IMR-90 (cell line): Measurements from ENCODE around the gene THADA. TPM values are rescaled to one million over a fixed set of nuclear protein-coding genes. Genes with fewer than 3 reads are reported as not detected.

Source experiments
- ATAC-seq: fragments of 200-7000 bp; cut with Tn5 transposase; 2 replicates; pipeline ENCODE4 v1.9.1; 2020; ENCODE audit warnings: low read depth, mild to moderate bottlenecking, moderate library complexity
- BruUV-seq: library from RNA; stranded (reverse); fragments of 400-500 nt; replicated peaks from 2 replicates; lab custom pipeline; 2021; lab: Mats Ljungman, UMichigan
- CTCF ChIA-PET: fragments of 300-600 bp; formaldehyde crosslinking; extraction: SDS; loops from one replicate; lab custom pipeline; 2021; ENCODE audit warnings: antibody characterized with exemption; lab: Yijun Ruan, JAX
- POLR2A ChIA-PET: fragments of 300-600 bp; sonication (Branson Sonifier 250); formaldehyde crosslinking; loops from one replicate; lab custom pipeline; 2022; ENCODE audit warnings: antibody characterized with exemption; ENCODE audit not compliant: unreplicated experiment; lab: Charles Lee
- DNase-seq: peaks from one replicate; pipeline ENCODE4 v3.0.0; 2013
- H2AFZ ChIP-seq: replicated peaks from 2 replicates; pipeline ENCODE3; 2013; ENCODE audit warnings: low read length, mild to moderate bottlenecking; ENCODE audit not compliant: poor library complexity
- H2AK5ac ChIP-seq: 2 replicates; pipeline ENCODE4 v1.6.1; 2013; ENCODE audit warnings: low read depth, low read length, inconsistent platforms
- H2AK9ac ChIP-seq: replicated peaks from 2 replicates; pipeline ENCODE3; 2013; ENCODE audit warnings: mild to moderate bottlenecking, low read depth, low read length, moderate library complexity; ENCODE audit not compliant: poor library complexity
- H2BK120ac ChIP-seq: 2 replicates; pipeline ENCODE4 v1.6.1; 2013; ENCODE audit warnings: low read depth, low read length, inconsistent platforms
- H2BK15ac ChIP-seq: 3 replicates; pipeline ENCODE4 v1.6.1; 2013; ENCODE audit warnings: low read depth, low read length, inconsistent platforms
- H2BK20ac ChIP-seq: 2 replicates; pipeline ENCODE4 v1.6.1; 2013; ENCODE audit warnings: low read depth, mild to moderate bottlenecking, inconsistent platforms, low read length, moderate library complexity
- H2BK5ac ChIP-seq: 2 replicates; pipeline ENCODE4 v1.6.1; 2013; ENCODE audit warnings: mild to moderate bottlenecking, low read depth, low read length, inconsistent platforms; ENCODE audit not compliant: poor library complexity, severe bottlenecking
- H3K14ac ChIP-seq: replicated peaks from 2 replicates; pipeline ENCODE4 v1.6.1; 2013; ENCODE audit warnings: low read depth, low read length, inconsistent platforms
- H3K18ac ChIP-seq: 2 replicates; pipeline ENCODE4 v1.6.1; 2013; ENCODE audit warnings: low read depth, low read length, control low read depth
- H3K23ac ChIP-seq: 2 replicates; pipeline ENCODE4 v1.6.1; 2013; ENCODE audit warnings: low read depth, low read length, inconsistent platforms
- H3K27ac ChIP-seq: 2 replicates; pipeline ENCODE4 v1.5.1; 2013; ENCODE audit warnings: mild to moderate bottlenecking, control low read depth, low read length; ENCODE audit not compliant: insufficient read depth
- H3K27me3 ChIP-seq: 2 replicates; pipeline ENCODE4 v1.6.1; 2013; ENCODE audit warnings: low read length; ENCODE audit not compliant: control insufficient read depth, insufficient read depth
- H3K36me3 ChIP-seq: 2 replicates; pipeline ENCODE4 v1.6.1; 2013; ENCODE audit warnings: low read length, mixed read lengths; ENCODE audit not compliant: control insufficient read depth, insufficient read depth
- H3K4ac ChIP-seq: 2 replicates; pipeline ENCODE4 v1.6.1; 2013; ENCODE audit warnings: low read depth, low read length, inconsistent platforms
- H3K4me1 ChIP-seq: 2 replicates; pipeline ENCODE4 v1.6.1; 2013; ENCODE audit warnings: low read length, mixed read lengths; ENCODE audit not compliant: control insufficient read depth, insufficient read depth
- H3K4me2 ChIP-seq: 2 replicates; pipeline ENCODE4 v1.6.1; 2013; ENCODE audit warnings: low read depth, mild to moderate bottlenecking, control low read depth, low read length, moderate library complexity
- H3K4me3 ChIP-seq: 2 replicates; pipeline ENCODE4 v1.5.1; 2013; ENCODE audit warnings: low read depth, mild to moderate bottlenecking, control low read depth, low read length, moderate library complexity; ENCODE audit not compliant: insufficient read depth
- H3K56ac ChIP-seq: 2 replicates; pipeline ENCODE4 v1.6.1; 2013; ENCODE audit warnings: low read length, inconsistent platforms; ENCODE audit not compliant: insufficient read depth; ENCODE audit errors: extremely low read depth
- H3K79me1 ChIP-seq, 2 experiments: 2 replicates each; pipeline ENCODE4 v1.6.1; 2013; ENCODE audit warnings: low read length in 2 of 2, inconsistent platforms in 1 of 2, low read depth in 1 of 2
- H3K9ac ChIP-seq: 2 replicates; pipeline ENCODE4 v1.6.1; 2013; ENCODE audit warnings: low read depth, low read length, control low read depth
- H3K9me1 ChIP-seq: 2 replicates; pipeline ENCODE4 v1.6.1; 2013; ENCODE audit warnings: low read length, inconsistent platforms; ENCODE audit not compliant: insufficient read depth
- H3K9me3 ChIP-seq: 2 replicates; pipeline ENCODE4 v1.6.1; 2013; ENCODE audit warnings: low read length; ENCODE audit not compliant: control insufficient read depth, insufficient read depth
- H4K20me1 ChIP-seq: 2 replicates; pipeline ENCODE4 v1.6.1; 2013; ENCODE audit warnings: low read length, inconsistent platforms; ENCODE audit not compliant: insufficient read depth
- H4K5ac ChIP-seq: 2 replicates; pipeline ENCODE4 v1.6.1; 2013; ENCODE audit warnings: mild to moderate bottlenecking, low read depth, low read length, control low read depth
- H4K8ac ChIP-seq, 2 experiments: 2 replicates each; pipeline ENCODE4 v1.6.1; 2013; ENCODE audit warnings: low read depth in 2 of 2, low read length in 2 of 2, control low read depth in 1 of 2, inconsistent platforms in 1 of 2
- H4K91ac ChIP-seq: 2 replicates; pipeline ENCODE4 v1.6.1; 2013; ENCODE audit warnings: low read depth, low read length, inconsistent platforms; ENCODE audit not compliant: insufficient read depth
- BHLHE40 ChIP-seq: fragments of 150-350 bp; IDR thresholded peaks from 2 replicates; pipeline ENCODE4 v1.6.1; 2016; ENCODE audit warnings: mild to moderate bottlenecking, low read depth, low read length
- FOS ChIP-seq: fragments of 150-350 bp; IDR thresholded peaks from 2 replicates; pipeline ENCODE4 v1.6.1; 2016; ENCODE audit warnings: low read depth, low read length
- MAZ ChIP-seq: IDR thresholded peaks from 2 replicates; pipeline ENCODE4 v1.6.1; 2012; ENCODE audit warnings: low read depth, mild to moderate bottlenecking, low read length, improper control_type of control experiment, moderate library complexity, borderline replicate concordance
- NFE2L2 ChIP-seq: fragments of 150-350 bp; IDR thresholded peaks from 2 replicates; pipeline ENCODE4 v1.6.1; 2016; ENCODE audit warnings: low read depth, mild to moderate bottlenecking, low read length
- POLR2A ChIP-seq: IDR thresholded peaks from 2 replicates; pipeline ENCODE4 v1.6.1; 2012; ENCODE audit warnings: mild to moderate bottlenecking, low read depth, low read length
- RCOR1 ChIP-seq: IDR thresholded peaks from 2 replicates; pipeline ENCODE4 v1.6.1; 2012; ENCODE audit warnings: mild to moderate bottlenecking, low read length, improper control_type of control experiment; ENCODE audit not compliant: insufficient replicate concordance
- RFX5 ChIP-seq: IDR thresholded peaks from 2 replicates; pipeline ENCODE4 v1.8.0; 2012; ENCODE audit warnings: low read depth, mild to moderate bottlenecking, low read length, moderate library complexity
- WGBS, 2 experiments: methylation state at CpG; one replicate each; pipeline versions ENCODE4 v1.1.5 to v1.1.7; 2013; ENCODE audit warnings: missing lambda C conversion rate in 2 of 2; ENCODE audit not compliant: insufficient read length in 1 of 2; ENCODE audit errors: extremely low coverage in 2 of 2; 5-methylcytosine and 5-hydroxymethylcytosine counted together
- dilution Hi-C: fragments of 300-500 bp; cut with HindIII; formaldehyde crosslinking; loops from one replicate; pipeline ENCODE4 v1.14.3; 2018; ENCODE audit warnings: low sequenced_read_pairs; ENCODE audit not compliant: unreplicated experiment
- in situ Hi-C: fragments of 300-500 bp; cut with MboI; formaldehyde crosslinking; loops from 3 replicates; pipeline ENCODE4 v1.14.3; 2019; ENCODE audit warnings: low sequenced_read_pairs, inconsistent platforms, mixed read lengths
- intact Hi-C: fragments of 100-400 bp; cut with micrococcal nuclease; formaldehyde crosslinking; loops from 2 replicates; pipeline ENCODE4 v1.10.0; 2022
- polyA plus RNA-seq, 3 experiments: library from polyadenylated mRNA; depleted of rRNA; stranded (reverse); fragments of >200 nt; gene quantifications; 2 replicates each; pipeline ENCODE4 v1.2.3, GENCODE V29; 2012; ENCODE audit warnings: low replicate concordance in 1 of 3
- total RNA-seq: library from RNA; depleted of rRNA; stranded (reverse); fragments of >200 nt; gene quantifications from 2 replicates; pipeline ENCODE4 v1.2.3, GENCODE V29; 2012
- TF ChIP-seq, protein P1 (sequence below): fragments of 150-350 bp; IDR thresholded peaks from 2 replicates; pipeline ENCODE4 v1.6.1; 2017; ENCODE audit warnings: mild to moderate bottlenecking, antibody characterized with exemption, low read length, low read depth
- TF ChIP-seq, protein P2 (sequence below): conservative IDR thresholded peaks from 2 replicates; pipeline ENCODE4 v1.5.1; 2012; ENCODE audit warnings: mild to moderate bottlenecking, low read depth, low read length, improper control_type of control experiment

Gene THADA
- total and polyA plus RNA-seq, 2 of the 4 experiments (the other 2 are of a cell fraction): 10.5 to 21.3 TPM

DNA sequence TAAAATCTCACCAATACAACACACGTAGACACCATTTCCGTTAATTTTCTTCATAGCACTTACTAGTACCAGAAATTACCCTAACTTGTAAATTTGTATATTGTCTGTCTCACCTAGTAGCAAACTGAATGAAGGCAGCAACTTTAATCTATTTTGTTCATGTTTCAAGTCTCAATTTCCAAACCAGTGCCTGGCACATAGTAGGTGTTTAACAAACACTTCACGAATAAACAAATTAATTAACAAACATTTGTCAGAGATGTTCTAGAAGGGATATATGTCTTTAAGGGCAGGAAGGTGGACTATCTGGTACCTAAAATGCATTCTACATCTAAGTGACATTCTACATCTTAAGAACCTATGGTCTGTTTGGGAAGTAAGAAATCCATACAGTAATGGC, 963 bp downstream of the THADA start:
- Histone ChIP-seq H3K36me3 (peaks cover 5% of the 10 kb centered on the region; the same call in 1 of the 2 replicates), H4K91ac (no peak overlapping the region), H2AK9ac (no peak overlapping the region), H3K4me1 (no peaks in the 10 kb centered on the region), H2AFZ (no peak overlapping the region), H2BK15ac (no peak overlapping the region), H3K27ac (no peak overlapping the region), H4K20me1 (no peaks in the 10 kb centered on the region), H2BK120ac (no peak overlapping the region), H4K5ac (no peak overlapping the region), H3K9me1 (peaks cover 3% of the 10 kb centered on the region; the same call in 1 of the 2 replicates), H3K14ac (no peak overlapping the region), H3K56ac (no peak overlapping the region), H3K79me1 (peaks cover 14 to 31% of the 10 kb centered on the region in 2 experiments), H3K9me3 (no peaks in the 10 kb centered on the region), H3K23ac (no peak overlapping the region), H3K27me3 (no peaks in the 10 kb centered on the region), H4K8ac (peak overlapping the region; percentile 62 to 96; a peak in 3 of 4 replicates), H3K4me3 (peak overlapping the region; percentile 83; the same call in 1 of the 2 replicates), H3K9ac (peak overlapping the region; percentile 84; the same call in 1 of the 2 replicates), H2BK20ac (no peak overlapping the region), H3K4me2 (peak overlapping the region; percentile 95), H3K4ac (no peak overlapping the region), H3K18ac (no peak overlapping the region), H2AK5ac (no peak overlapping the region), H2BK5ac (no peak overlapping the region)
- intact Hi-C loops (no loop called here), in situ Hi-C loops (no loop called here), dilution Hi-C loops (no loop called here)
- ChIA-PET POLR2A (interaction anchor here (0.5 kb wide), 1 partner anchor 259 kb away, joined by 9 read pairs; no protein-coding TSS in a partner anchor), CTCF (no interaction called here)
- DNase-seq (no peak), ATAC-seq (no peak)
- WGBS, 2 experiments: 100% methylated on average over 2 of the region's 3 CpGs; no CpG with 5 or more reads in 1 of the 2 experiments
- no peak for TF ChIP-seq NFE2L2
- no peak for TF ChIP-seq BHLHE40
- TF ChIP-seq POLR2A: no peak
- no peak for TF ChIP-seq MAZ
- TF ChIP-seq RFX5: no peak
- no peak for TF ChIP-seq RCOR1
- TF ChIP-seq, protein P1, sequence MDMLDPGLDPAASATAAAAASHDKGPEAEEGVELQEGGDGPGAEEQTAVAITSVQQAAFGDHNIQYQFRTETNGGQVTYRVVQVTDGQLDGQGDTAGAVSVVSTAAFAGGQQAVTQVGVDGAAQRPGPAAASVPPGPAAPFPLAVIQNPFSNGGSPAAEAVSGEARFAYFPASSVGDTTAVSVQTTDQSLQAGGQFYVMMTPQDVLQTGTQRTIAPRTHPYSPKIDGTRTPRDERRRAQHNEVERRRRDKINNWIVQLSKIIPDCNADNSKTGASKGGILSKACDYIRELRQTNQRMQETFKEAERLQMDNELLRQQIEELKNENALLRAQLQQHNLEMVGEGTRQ: no peak
- TF ChIP-seq, protein P2, sequence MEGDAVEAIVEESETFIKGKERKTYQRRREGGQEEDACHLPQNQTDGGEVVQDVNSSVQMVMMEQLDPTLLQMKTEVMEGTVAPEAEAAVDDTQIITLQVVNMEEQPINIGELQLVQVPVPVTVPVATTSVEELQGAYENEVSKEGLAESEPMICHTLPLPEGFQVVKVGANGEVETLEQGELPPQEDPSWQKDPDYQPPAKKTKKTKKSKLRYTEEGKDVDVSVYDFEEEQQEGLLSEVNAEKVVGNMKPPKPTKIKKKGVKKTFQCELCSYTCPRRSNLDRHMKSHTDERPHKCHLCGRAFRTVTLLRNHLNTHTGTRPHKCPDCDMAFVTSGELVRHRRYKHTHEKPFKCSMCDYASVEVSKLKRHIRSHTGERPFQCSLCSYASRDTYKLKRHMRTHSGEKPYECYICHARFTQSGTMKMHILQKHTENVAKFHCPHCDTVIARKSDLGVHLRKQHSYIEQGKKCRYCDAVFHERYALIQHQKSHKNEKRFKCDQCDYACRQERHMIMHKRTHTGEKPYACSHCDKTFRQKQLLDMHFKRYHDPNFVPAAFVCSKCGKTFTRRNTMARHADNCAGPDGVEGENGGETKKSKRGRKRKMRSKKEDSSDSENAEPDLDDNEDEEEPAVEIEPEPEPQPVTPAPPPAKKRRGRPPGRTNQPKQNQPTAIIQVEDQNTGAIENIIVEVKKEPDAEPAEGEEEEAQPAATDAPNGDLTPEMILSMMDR: no peak
- TF ChIP-seq FOS: no peak
- BruUV-seq: no TSS peak
